CD4-positive, alpha-beta T cell treated with Interferon gamma for 1 hour (primary cell): ENCODE measurements around the gene SPHKAP.
"Not testable (repeated sequence)": the region's sequence is repeated elsewhere in the genome, so short reads cannot be mapped to it uniquely, and the experiment has no call there.

Experiments used
- DNase-seq: peaks from one replicate; pipeline ENCODE4 v3.0.0-alpha.2; 2020

Gene SPHKAP

GRCh38 chr2:228092056-228092455 is 89.4 kb downstream of the SPHKAP start:
- no peak for DNase-seq

- DNase-seq = no peak
Measured at GRCh38 chr2:228086561-228086960, 94.9 kb downstream of the SPHKAP start.

DNA sequence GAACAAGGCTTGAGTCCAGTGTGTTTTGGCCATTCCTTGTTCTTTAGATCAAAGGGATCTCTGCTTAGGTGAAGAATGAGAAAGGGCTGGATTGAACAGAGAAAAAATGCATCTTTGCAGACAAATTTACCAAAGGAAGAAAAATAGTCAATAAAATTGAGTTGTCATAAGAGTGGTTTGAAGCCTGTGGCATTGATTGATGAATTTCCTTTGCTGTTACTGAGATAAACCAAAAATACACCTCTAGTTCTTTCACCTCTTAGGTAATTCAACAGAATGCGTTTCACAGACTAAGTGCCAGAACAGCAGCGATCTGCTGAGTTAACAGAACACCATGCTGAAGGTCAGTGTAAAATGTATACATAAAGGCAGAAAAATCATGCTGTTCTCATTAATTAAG is 96.8 kb downstream of the SPHKAP start:
- DNase-seq = no peak

DNA sequence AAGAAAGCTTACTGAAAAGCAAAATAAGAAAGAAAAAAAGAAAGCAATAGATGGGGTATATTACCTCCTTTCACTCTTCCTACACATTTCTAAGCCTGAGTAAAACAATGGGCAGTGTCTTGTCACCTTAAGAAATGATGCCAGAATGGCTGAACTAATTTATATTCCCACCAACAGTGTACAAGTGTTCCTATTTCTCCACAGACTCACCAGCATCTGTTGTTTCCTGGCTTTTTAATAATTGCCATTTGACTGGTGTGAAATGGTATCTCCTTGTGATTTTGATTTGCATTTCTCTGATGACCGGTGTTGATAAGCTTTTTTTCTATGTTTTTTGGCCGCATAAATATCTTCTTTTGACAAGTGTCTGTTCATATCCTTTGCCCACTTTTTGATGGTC is 98.4 kb downstream of the SPHKAP start:
- DNase-seq = no peak

DNA sequence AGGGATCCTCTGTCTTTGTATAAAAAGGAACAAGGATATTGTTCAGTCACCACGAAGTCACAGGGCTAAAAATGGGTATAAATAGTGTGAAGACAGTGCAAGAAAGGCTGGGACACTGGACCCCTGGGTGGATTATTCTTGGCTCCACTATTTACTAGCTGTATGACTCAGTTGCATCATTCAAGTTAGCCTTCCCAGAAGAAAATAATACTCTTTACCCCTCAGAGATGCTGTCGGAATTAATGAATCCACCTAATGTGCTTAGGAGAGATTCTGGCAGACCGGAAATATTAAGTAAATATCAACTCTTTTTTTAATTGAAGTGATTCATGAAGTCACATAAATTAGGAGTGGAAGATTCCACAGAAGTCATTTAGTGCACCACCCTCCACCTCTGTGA is 98.9 kb downstream of the SPHKAP start:
- no peak for DNase-seq

GRCh38 chr2:228079194-228079593 is 102.3 kb downstream of the SPHKAP start:
- no peak for DNase-seq

GRCh38 chr2:228076695-228077094 is 104.8 kb downstream of the SPHKAP start:
- not testable (repeated sequence) for DNase-seq

DNA sequence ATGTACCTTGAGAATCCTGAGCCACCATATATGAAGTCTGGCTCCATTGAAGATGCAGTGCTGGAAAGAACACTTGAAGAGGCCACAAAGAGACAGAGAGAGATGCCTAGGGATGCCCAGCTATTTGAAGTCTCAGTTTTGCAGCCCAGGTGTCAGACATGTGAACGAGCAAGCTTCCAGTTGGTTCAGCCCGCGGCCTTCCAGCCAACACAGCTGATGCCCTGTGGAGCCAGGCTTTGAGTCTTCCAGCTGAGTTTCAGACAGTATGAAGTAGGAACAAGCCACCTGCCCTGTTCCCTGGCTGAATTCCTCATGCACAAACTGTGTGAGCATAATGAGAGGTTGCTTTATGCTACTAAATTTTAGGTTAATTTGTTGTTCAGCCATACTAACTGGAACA is 108.8 kb downstream of the SPHKAP start:
- no peak for DNase-seq

DNA sequence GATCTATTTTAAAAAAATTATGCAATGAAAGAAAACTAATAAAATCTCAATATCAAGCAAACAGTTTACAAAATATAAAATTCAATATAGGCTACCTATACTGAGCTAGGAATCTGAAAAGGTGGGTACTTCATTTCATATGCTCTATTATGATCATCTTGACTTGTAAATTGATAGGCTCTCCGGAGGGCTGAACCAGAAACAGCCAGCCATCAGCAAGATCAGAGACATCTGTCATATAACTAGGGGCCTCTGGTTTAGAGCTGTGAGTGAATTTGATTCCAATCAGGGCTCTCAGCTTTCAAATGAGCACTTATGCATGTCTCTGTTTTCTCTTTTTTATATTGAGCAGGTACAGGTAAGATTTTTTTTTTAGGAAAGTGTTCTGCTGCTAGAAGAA is 114.2 kb downstream of the SPHKAP start:
- no peak for DNase-seq

- no peak for DNase-seq
Measured at GRCh38 chr2:228066126-228066798, 115.2 kb downstream of the SPHKAP start.

- no peak for DNase-seq
Measured at GRCh38 chr2:228065686-228066085, 115.8 kb downstream of the SPHKAP start.

DNA sequence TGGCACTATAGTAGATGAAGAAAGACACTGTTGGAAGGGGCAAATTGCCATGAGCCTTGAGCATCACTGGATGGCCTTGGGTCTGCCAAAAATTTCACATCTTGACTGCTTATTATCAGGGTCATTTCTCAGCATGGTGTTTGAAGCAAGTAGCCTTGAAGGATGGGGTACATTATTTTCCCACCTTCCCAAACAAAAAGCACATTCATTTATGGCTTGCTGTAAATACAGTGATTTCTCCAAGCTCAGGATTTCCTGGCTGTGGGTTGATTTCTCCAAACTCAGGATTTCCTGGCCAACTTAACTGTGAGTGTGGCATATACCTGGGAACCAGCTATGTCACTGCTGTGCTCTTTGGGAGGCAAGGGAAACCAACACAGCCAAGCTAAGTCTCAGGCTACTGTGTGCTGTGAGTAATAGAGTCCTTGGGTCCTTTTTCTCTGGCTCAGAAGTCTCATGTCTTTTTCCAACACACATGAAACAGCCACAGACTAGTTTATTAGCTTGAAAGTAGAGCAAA is 116.6 kb downstream of the SPHKAP start:
- DNase-seq = no peak

DNA sequence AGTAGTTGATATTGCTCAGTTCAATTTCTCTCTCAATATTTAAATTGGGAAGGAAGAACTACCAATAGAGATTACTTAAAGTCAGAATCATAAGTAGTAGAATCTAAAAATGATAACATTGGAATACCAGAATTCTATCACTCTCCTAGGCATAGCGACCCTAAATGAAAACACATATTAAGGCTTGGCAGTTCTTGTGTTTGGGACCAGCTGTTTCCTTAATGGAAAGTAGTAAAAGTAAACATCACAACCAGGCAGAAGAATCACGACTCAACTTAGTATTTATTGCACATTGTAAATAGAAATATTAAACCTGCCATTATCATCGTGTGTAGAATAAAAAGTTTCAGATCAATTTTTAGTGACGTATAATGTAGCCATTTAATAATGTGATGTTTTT is 117.5 kb downstream of the SPHKAP start:
- no peak for DNase-seq

GRCh38 chr2:228063558-228063957 is 117.9 kb downstream of the SPHKAP start:
- no peak for DNase-seq

- DNase-seq = no peak
Measured at GRCh38 chr2:228059735-228060134, 121.8 kb downstream of the SPHKAP start.

DNA sequence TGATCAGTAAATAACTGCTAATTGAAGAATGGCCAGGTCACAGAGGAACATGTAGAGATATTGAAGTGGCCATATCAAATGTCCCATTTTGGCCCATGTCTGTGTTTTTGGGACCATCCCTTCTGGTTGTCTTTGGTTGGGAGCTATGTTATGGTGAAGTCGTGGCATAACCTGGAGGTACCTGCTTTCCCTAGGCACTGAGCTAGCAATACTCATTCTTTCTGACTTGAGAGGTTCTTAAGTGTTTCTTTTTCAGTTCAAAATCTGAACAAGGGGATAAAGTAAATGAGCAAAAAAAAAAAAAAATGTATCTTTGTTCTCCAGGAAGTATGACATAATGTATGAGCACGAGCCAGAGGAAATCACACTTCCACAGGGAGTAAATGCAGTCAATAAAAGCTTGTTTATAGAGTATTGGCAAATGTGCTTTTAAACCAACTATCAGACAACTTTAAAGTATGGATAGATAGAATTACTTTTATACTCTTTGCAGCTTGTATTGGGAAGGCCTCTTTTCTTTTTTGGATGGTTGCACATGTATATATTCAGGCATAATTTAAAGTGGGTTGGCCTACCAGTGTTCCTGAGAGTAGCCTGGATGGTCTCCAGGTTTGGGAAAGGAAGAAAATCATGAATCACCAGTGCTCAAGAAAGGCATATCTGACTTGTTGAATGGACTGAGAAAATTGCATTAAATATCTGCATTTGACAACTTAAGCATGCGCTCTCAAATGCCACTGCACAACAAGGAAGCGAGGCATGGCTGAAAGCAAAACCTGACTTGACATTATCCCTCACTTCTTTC is 125.0 kb downstream of the SPHKAP start:
- DNase-seq = no peak

DNA sequence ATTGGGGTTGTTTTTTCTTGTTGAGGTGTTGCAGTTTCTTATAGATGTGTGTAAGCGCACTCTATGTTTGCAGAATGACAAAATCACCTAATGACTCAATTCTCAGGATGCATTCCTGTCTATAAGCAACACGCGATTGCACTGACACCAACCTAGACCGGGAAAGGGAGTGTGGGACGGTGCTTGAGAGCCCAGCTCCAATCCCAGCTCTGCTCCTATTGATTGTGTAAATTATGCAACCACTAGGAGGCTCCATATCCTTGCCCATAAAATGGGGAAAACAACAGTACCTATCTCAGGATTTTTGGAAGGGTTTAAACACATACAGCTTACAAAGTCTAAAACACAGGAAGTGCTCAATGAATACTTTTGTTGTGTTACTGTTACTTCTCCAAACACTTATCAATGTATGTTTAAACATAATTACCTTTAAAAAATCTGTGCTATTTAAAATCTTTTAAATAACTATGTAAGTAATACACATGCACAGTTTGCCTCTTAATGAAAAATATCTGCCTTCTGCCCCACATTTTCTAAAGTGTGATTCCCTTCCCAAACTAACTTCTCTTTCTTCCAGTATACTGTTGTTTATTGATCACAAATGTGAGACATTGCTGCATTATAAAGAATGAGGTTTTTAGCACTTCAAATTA is 132.5 kb downstream of the SPHKAP start:
- DNase-seq = no peak

- DNase-seq = no peak
Measured at GRCh38 chr2:228040995-228041394, 140.5 kb downstream of the SPHKAP start.

DNA sequence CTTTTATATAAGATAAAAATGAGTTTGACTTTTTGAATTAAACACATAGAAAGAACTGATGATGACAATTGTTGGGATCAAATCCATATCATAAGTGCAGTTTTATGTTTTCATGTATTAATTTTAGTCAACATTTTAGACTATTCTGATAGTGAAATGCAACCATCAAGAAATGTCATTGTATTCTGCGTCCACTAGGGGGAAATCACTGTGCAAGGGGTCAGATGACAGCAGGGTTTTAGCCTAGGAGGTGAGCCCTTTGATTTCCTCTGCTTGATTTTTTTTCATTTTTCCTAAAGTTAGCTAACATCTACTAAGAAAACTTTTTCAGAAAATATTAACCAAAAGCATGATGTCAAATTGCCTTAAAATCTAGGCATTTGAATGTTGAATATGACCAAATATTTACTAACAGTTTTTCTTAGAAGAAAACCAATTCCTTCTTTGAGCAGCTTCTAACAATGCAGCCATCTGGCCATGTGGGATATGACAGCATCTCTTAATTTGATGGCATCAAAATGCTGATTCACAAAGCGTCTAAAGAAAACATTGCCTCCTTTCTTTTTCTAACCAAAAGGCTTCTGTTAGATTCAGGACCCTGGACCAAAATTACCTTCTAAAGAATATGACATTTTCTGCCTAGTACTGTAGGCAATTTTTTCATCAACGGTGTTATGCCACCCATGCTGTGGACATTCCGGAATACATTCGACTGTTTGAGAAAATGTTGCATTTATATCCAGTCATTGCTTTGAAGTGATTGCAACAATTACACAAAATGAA is 141.5 kb downstream of the SPHKAP start:
- DNase-seq = no peak

- no peak for DNase-seq
Measured at GRCh38 chr2:228038967-228039366, 142.5 kb downstream of the SPHKAP start.

DNA sequence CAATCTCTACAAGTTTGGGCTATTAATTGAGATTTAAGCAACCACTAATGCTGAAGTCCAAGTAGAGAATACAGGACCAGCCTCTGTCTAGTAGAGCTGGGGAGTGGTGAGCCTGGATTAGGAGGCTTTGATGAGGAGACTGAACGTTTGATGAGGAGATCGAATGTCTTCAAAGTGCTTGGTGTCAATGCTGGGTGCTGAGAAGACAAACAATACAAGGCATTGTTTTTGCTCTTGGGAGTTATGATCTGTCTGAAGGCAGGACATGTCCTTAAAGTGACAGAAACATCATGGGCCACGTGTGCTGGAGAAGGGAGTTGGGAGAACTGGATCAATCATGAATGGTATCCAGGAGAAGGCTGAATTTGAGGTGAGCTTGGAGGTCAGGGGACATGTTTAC is 143.6 kb downstream of the SPHKAP start:
- DNase-seq = no peak

DNA sequence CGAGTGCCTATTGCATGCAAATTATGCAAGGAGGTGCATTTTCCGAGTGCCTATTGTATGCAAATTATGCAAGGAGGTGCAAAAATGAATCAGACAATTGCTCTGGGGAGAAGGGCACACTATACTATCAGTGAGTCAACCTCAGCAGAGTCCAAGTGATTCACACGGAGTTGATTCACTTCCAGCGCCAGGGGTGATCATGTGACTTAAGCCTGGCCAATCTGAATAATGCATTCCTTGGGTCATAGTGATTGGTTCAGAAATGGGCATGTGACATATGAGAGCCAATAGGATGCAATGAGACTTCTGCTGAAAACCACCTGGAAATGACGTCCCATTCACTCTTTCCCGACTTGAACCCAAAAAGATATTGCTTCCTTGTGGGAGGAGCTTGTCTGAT is 157.9 kb downstream of the SPHKAP start:
- no peak for DNase-seq

DNA sequence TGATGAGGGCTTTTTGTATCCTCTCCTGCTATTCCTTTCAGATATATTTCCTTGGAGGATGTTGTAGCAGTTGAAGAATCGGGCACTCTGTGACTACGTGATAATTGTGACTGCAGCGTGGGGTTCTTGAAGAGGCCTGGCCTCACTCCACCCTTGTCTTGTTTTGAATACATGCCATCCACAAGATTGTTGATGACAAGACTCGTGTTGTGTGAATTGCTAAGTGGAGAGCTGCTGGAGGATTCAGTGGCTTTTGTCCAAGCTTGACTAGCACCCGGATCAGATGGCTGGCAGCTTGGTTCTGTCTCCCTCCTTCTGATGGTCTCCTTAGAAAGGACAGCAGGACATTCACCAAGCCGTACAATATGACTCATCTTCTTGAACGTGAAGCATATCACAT is 163.2 kb downstream of the SPHKAP start:
- DNase-seq = no peak
